ENCODE measurements around the gene VIL1. TPM values are rescaled to one million over a fixed set of nuclear protein-coding genes. Genes with fewer than 3 reads are reported as not detected.
A peak's percentile ranks its signal among the peaks of the same experiment; 100 is the strongest.

The VIL1 gene
- total and polyA plus RNA-seq, 2 of the 13 experiments (the other 11 are each of a cell fraction or from before 2014, with no cell fraction given) = 287 to 301 TPM

- TF ChIP-seq ZNF800 (CRISPR knock-in tag; IDR thresholded peaks at IDR 0.05) (no peak), XRCC5 (optimal IDR thresholded peaks at IDR 0.05; ENCODE audit: low read length) (peak; percentile 48), MAZ (IDR thresholded peaks at IDR 0.05; ENCODE audit: borderline replicate concordance, low read depth, low read length) (no peak), MAZ (CRISPR knock-in tag; IDR thresholded peaks at IDR 0.05; ENCODE audit: low read depth) (no peak), ZNF33B (CRISPR knock-in tag; IDR thresholded peaks at IDR 0.05) (0 out of 2 replicates have a peak, but pooled peaks have one; percentile 51), ZNF230 (CRISPR knock-in tag; IDR thresholded peaks at IDR 0.05) (no peak), ZSCAN21 (CRISPR knock-in tag; IDR thresholded peaks at IDR 0.05; ENCODE audit: borderline replicate concordance) (no peak), ZFP36 (IDR thresholded peaks at IDR 0.05; ENCODE audit: borderline replicate concordance, low read depth, low read length, partially characterized antibody) (no peak), NBN (conservative IDR thresholded peaks at IDR 0.05) (no peak), ZNF124 (CRISPR knock-in tag; IDR thresholded peaks at IDR 0.05) (peak; percentile 11; the same call in 1 of the 2 replicates), ZNF652 (CRISPR knock-in tag; IDR thresholded peaks at IDR 0.05; ENCODE audit: borderline replicate concordance, low read depth) (no peak), CCAR2 (optimal IDR thresholded peaks at IDR 0.05; ENCODE audit: low read depth, low read length) (no peak), RFX5 (IDR thresholded peaks at IDR 0.05; ENCODE audit: low read depth, low read length) (no peak), ZNF75D (CRISPR knock-in tag; IDR thresholded peaks at IDR 0.05; ENCODE audit: borderline replicate concordance) (no peak), ZMYM3 (CRISPR knock-in tag; IDR thresholded peaks at IDR 0.05) (no peak), ZBTB20 (CRISPR knock-in tag; IDR thresholded peaks at IDR 0.05; ENCODE audit: borderline replicate concordance, low read depth) (no peak), ZNF343 (CRISPR knock-in tag; IDR thresholded peaks at IDR 0.05) (no peak), ZFP37 (CRISPR knock-in tag; IDR thresholded peaks at IDR 0.05; ENCODE audit: borderline replicate concordance) (no peak), ZKSCAN8 (CRISPR knock-in tag; IDR thresholded peaks at IDR 0.05; ENCODE audit: borderline replicate concordance) (no peak), ZFP91 (CRISPR knock-in tag; IDR thresholded peaks at IDR 0.05; ENCODE audit: borderline replicate concordance) (no peak), ATAD3A (CRISPR knock-in tag; IDR thresholded peaks at IDR 0.05) (no peak), MNT (IDR thresholded peaks at IDR 0.05) (no peak), STAG1 (CRISPR knock-in tag; IDR thresholded peaks at IDR 0.05) (no peak), FOXM1 (CRISPR knock-in tag; IDR thresholded peaks at IDR 0.05) (no peak), KAT8 (CRISPR knock-in tag; IDR thresholded peaks at IDR 0.05) (no peak), SRY (CRISPR knock-in tag; IDR thresholded peaks at IDR 0.05) (0 out of 2 replicates have a peak, but pooled peaks have one; percentile 22)
Measured at GRCh38 chr2:218397463-218397819, 21.5 kb upstream of the VIL1 start (continued).

All from HepG2 (cell line).